GM21529 (cell line): ENCODE results near the gene SV2B.

Source experiments
- ATAC-seq: cut with Tn5 transposase; IDR thresholded peaks from one replicate; pipeline ENCODE4 v1.9.1; 2021; ENCODE audit not compliant: unreplicated experiment

Gene SV2B

GRCh38 chr15:91263632-91264531, 163.8 kb downstream of the SV2B start:
- no peak for ATAC-seq

GRCh38 chr15:91264651-91265351, 164.7 kb downstream of the SV2B start:
- ATAC-seq: no peak

GRCh38 chr15:91265416-91265940, 165.4 kb downstream of the SV2B start:
- no peak for ATAC-seq

GRCh38 chr15:91268510-91268909, 168.5 kb downstream of the SV2B start:
- no peak for ATAC-seq

GRCh38 chr15:91270747-91271146, 170.7 kb downstream of the SV2B start:
- ATAC-seq: no peak

- no peak for ATAC-seq
Measured at GRCh38 chr15:91271565-91272153, 171.6 kb downstream of the SV2B start.

- no peak for ATAC-seq
Measured at GRCh38 chr15:91275844-91276243, 175.8 kb downstream of the SV2B start.

- ATAC-seq: no peak
Measured at GRCh38 chr15:91278951-91279350, 178.9 kb downstream of the SV2B start.

- ATAC-seq: no peak
Measured at GRCh38 chr15:91279486-91279885, 179.4 kb downstream of the SV2B start.

- ATAC-seq: no peak
Measured at GRCh38 chr15:91281947-91282346, 181.9 kb downstream of the SV2B start.

GRCh38 chr15:91282486-91282885, 182.4 kb downstream of the SV2B start:
- ATAC-seq: no peak

- no peak for ATAC-seq
Measured at GRCh38 chr15:91283155-91283554, 183.1 kb downstream of the SV2B start.

- no peak for ATAC-seq
Measured at GRCh38 chr15:91284758-91285466, 184.9 kb downstream of the SV2B start.

- ATAC-seq: no peak
Measured at GRCh38 chr15:91289324-91289723, 189.3 kb downstream of the SV2B start.

- ATAC-seq: no peak
Measured at GRCh38 chr15:91290553-91290952, 190.5 kb downstream of the SV2B start.

GRCh38 chr15:91291673-91292072, 191.6 kb downstream of the SV2B start:
- ATAC-seq: peak; percentile 69

- ATAC-seq: no peak
Measured at GRCh38 chr15:91294344-91294743, 194.3 kb downstream of the SV2B start.

- ATAC-seq: no peak
Measured at GRCh38 chr15:91294795-91295194, 194.7 kb downstream of the SV2B start.

- no peak for ATAC-seq
Measured at GRCh38 chr15:91298101-91298500, 198.0 kb downstream of the SV2B start.

GRCh38 chr15:91302588-91303439, 202.8 kb downstream of the SV2B start:
- ATAC-seq: no peak
